ENCODE data around the gene OR13J1.

DNA sequence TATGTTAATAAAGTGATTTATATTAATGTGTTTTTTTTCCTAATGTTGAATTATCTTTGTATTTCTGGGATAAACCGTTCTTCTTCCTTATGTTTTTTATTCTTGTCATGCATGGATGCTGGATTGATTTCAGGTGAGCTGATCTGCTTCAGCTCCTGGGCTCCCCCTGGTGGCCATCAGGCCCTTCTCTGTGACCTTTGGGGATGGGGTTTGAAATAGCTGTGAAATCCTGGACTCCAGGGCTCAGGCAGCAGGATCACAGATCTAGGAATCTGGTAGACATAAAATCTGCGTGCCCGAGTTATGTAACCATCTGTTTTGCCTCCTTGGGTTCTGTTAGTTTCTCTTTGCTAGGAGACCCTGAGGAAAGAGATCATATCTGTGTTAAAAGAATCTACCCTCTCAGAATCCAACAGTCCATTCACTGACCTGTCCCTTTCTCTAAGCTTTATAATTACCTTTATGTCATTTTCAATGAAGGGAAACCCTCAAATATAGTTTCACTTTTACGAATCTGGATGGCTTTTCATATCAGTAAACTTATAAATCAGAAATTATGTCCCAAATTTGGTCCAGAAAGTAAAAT is 12.2 kb upstream of the OR13J1 start:
- TF ChIP-seq, protein P1, sequence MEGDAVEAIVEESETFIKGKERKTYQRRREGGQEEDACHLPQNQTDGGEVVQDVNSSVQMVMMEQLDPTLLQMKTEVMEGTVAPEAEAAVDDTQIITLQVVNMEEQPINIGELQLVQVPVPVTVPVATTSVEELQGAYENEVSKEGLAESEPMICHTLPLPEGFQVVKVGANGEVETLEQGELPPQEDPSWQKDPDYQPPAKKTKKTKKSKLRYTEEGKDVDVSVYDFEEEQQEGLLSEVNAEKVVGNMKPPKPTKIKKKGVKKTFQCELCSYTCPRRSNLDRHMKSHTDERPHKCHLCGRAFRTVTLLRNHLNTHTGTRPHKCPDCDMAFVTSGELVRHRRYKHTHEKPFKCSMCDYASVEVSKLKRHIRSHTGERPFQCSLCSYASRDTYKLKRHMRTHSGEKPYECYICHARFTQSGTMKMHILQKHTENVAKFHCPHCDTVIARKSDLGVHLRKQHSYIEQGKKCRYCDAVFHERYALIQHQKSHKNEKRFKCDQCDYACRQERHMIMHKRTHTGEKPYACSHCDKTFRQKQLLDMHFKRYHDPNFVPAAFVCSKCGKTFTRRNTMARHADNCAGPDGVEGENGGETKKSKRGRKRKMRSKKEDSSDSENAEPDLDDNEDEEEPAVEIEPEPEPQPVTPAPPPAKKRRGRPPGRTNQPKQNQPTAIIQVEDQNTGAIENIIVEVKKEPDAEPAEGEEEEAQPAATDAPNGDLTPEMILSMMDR (IDR thresholded peaks at IDR 0.05), result peak; percentile 93 to 99 (median 98)
- no peak for TF ChIP-seq POLR2A (IDR thresholded peaks at IDR 0.05)

Data from heart left ventricle (tissue), 13 donors.